Endothelial cell of umbilical vein (primary cell): Measurements from ENCODE around the gene FECH. TPM values are rescaled to one million over a fixed set of nuclear protein-coding genes. Genes with fewer than 3 reads are reported as not detected.
"Not testable (repeated sequence)": the region's sequence is repeated elsewhere in the genome, so short reads cannot be mapped to it uniquely, and the experiment has no call there.

Experiments used
- BruUV-seq: library from RNA; stranded (reverse); fragments of 400-500 nt; replicated peaks from 2 replicates; lab custom pipeline; 2021; lab: Mats Ljungman, UMichigan
- CTCF ChIA-PET: fragments of 300-600, 350-600 bp; sonication (Branson Sonifier 250); formaldehyde crosslinking; loops from one replicate; lab custom pipeline; 2021; ENCODE audit warnings: antibody characterized with exemption, inconsistent platforms; lab: Charles Lee
- POLR2A ChIA-PET: fragments of 300-600, 350-600 bp; sonication (Branson Sonifier 250); formaldehyde crosslinking; loops from one replicate; lab custom pipeline; 2021; ENCODE audit warnings: antibody characterized with exemption, inconsistent platforms; lab: Charles Lee
- DNase-seq: peaks from one replicate; pipeline ENCODE4 v3.0.0-alpha.2; 2011; ENCODE audit warnings: low read depth, low spot score
- FAIRE-seq: peaks from 2 replicates; lab custom pipeline; 2011; peaks lifted over from hg19 to GRCh38; lab: Jason Lieb, UNC
- H2AFZ ChIP-seq: 2 replicates; pipeline ENCODE4 v1.6.0; 2012; ENCODE audit warnings: low read depth, low read length, control low read depth, inconsistent platforms
- H3K27ac ChIP-seq: 2 replicates; pipeline ENCODE4 v1.5.1; 2011; ENCODE audit warnings: low read depth, mild to moderate bottlenecking, control low read depth, low read length, moderate library complexity; ENCODE audit not compliant: insufficient read depth
- H3K27me3 ChIP-seq, 2 experiments: 2 replicates each; pipeline versions ENCODE4 v1.6.0 to v1.6.1; 2011; ENCODE audit warnings: low read length in 2 of 2, mixed read lengths in 1 of 2; ENCODE audit not compliant: control insufficient read depth in 2 of 2, insufficient read depth in 2 of 2
- H3K36me3 ChIP-seq, 2 experiments: 2 replicates in 1 of 2; 3 replicates in 1 of 2; pipeline ENCODE4 v1.5.1; 2011; ENCODE audit warnings: low read length in 2 of 2, mild to moderate bottlenecking in 1 of 2, moderate library complexity in 1 of 2; ENCODE audit not compliant: control insufficient read depth in 2 of 2, insufficient read depth in 2 of 2; ENCODE audit errors: extremely low read depth in 1 of 2
- H3K4me1 ChIP-seq: 3 replicates; pipeline ENCODE4 v1.5.1; 2011; ENCODE audit warnings: mild to moderate bottlenecking, low read length; ENCODE audit not compliant: control insufficient read depth, insufficient read depth; ENCODE audit errors: extremely low read depth
- H3K4me2 ChIP-seq: 2 replicates; pipeline ENCODE4 v1.6.1; 2011; ENCODE audit warnings: low read length, control low read depth, mixed read lengths; ENCODE audit not compliant: insufficient read depth
- H3K4me3 ChIP-seq, 3 experiments: fragments of 200-600 bp in 1 of 3; sonication (generic), shearing (Covaris generic) in 1 of 3; replicated peaks in 1 of 3; 2 replicates each; pipeline ENCODE4 v1.5.1; 2011 to 2016; ENCODE audit warnings: control low read depth in 3 of 3, low read length in 3 of 3, mild to moderate bottlenecking in 2 of 3, inconsistent platforms in 1 of 3, low read depth in 1 of 3, moderate library complexity in 1 of 3; ENCODE audit not compliant: insufficient read depth in 1 of 3
- H3K79me2 ChIP-seq: 2 replicates; pipeline ENCODE4 v1.6.0; 2012; ENCODE audit warnings: low read length, inconsistent platforms; ENCODE audit not compliant: control insufficient read depth, insufficient read depth
- H3K9ac ChIP-seq: replicated peaks from 2 replicates; pipeline ENCODE3; 2011; ENCODE audit warnings: low read length, control low read depth; ENCODE audit not compliant: insufficient read depth; ENCODE audit errors: extremely low read depth
- H3K9me1 ChIP-seq: replicated peaks from 3 replicates; pipeline ENCODE4 v1.6.0; 2011; ENCODE audit warnings: mild to moderate bottlenecking, low read length; ENCODE audit not compliant: control insufficient read depth, insufficient read depth; ENCODE audit errors: extremely low read depth
- H3K9me3 ChIP-seq: replicated peaks from 2 replicates; pipeline ENCODE4 v1.5.1; 2012; ENCODE audit warnings: low read length, inconsistent platforms; ENCODE audit not compliant: control insufficient read depth, insufficient read depth
- H4K20me1 ChIP-seq: replicated peaks from 2 replicates; pipeline ENCODE3; 2011; ENCODE audit warnings: mild to moderate bottlenecking, low read length; ENCODE audit not compliant: control insufficient read depth, insufficient read depth; ENCODE audit errors: extremely low read depth
- EZH2 ChIP-seq: IDR thresholded peaks from 2 replicates; pipeline ENCODE4 v1.6.1; 2012; ENCODE audit warnings: borderline replicate concordance, low read depth, mild to moderate bottlenecking, moderate library complexity, low read length, inconsistent platforms; ENCODE audit not compliant: severe bottlenecking
- FOS ChIP-seq: IDR thresholded peaks from 2 replicates; pipeline ENCODE4 v1.6.1; 2011; ENCODE audit warnings: mild to moderate bottlenecking, low read length, moderate library complexity, borderline replicate concordance; ENCODE audit not compliant: insufficient read depth
- GATA2 ChIP-seq: IDR thresholded peaks from 2 replicates; pipeline ENCODE4 v1.7.0; 2011; ENCODE audit warnings: low read depth, mild to moderate bottlenecking, moderate library complexity, mixed read lengths, low read length; ENCODE audit not compliant: insufficient read length, insufficient read depth
- JUN ChIP-seq: IDR thresholded peaks from 2 replicates; pipeline ENCODE4 v1.6.1; 2011; ENCODE audit warnings: borderline replicate concordance, low read depth; ENCODE audit not compliant: insufficient read length, insufficient read depth
- POLR2AphosphoS5 ChIP-seq: IDR thresholded peaks from 2 replicates; pipeline ENCODE4 v1.6.1; 2012; ENCODE audit warnings: low read depth, mild to moderate bottlenecking, control low read depth, low read length, moderate library complexity; ENCODE audit not compliant: insufficient read depth
- dilution Hi-C: fragments of 300-500 bp; cut with MboI; formaldehyde crosslinking; loops from one replicate; pipeline ENCODE4 v1.15.0; 2019; ENCODE audit warnings: low sequenced_read_pairs; ENCODE audit not compliant: extremely low pct_ligation_motif_present
- intact Hi-C: fragments of 100-400 bp; cut with micrococcal nuclease; formaldehyde crosslinking; loops from one replicate; pipeline ENCODE4 v1.10.0; 2022
- polyA plus RNA-seq, 4 experiments: library from polyadenylated mRNA; depleted of rRNA in 3 of 4; stranded (reverse) in 3 of 4; unstranded in 1 of 4; fragments of >200 nt; gene quantifications; 2 replicates each; pipeline versions ENCODE4 v1.2.1 to v1.2.3, GENCODE V29; 2011 to 2012; ENCODE audit warnings: missing spikeins in 1 of 4
- total RNA-seq: library from RNA; stranded (reverse); gene quantifications from 2 replicates; pipeline ENCODE4 v1.2.3, GENCODE V29; 2021

FECH gene
- total and polyA plus RNA-seq, 2 donors (not counting 3 experiments of a cell fraction or from before 2014, with no cell fraction given): 25.3 to 27.9 TPM

GRCh38 chr18:57595347-57595746 lies 8.8 kb upstream of the FECH start:
- no peaks in the 10 kb centered on the region for H3K79me2 ChIP-seq
- ChIA-PET CTCF (no interaction called here), POLR2A (no interaction called here)
- H3K9me1 ChIP-seq: no peaks in the 10 kb centered on the region
- dilution Hi-C loops (no loop called here), intact Hi-C loops (no loop called here)
- DNase-seq: no peak
- H3K36me3 ChIP-seq: peaks cover 4 to 8% of the 10 kb centered on the region in 2 experiments
- TF ChIP-seq JUN (no peak), GATA2 (no peak), POLR2AphosphoS5 (no peak), EZH2 (no peak), FOS (no peak)
- no peak overlapping the region for H3K27ac ChIP-seq
- no peak overlapping the region for H3K4me3 ChIP-seq
- no TSS peak for BruUV-seq
- no peaks in the 10 kb centered on the region for H3K9me3 ChIP-seq
- H3K4me1 ChIP-seq: no peaks in the 10 kb centered on the region
- no peak overlapping the region for H3K4me2 ChIP-seq
- no peak overlapping the region for H3K9ac ChIP-seq
- H4K20me1 ChIP-seq: no peaks in the 10 kb centered on the region
- H3K27me3 ChIP-seq: no peaks in the 10 kb centered on the region
- FAIRE-seq: no peak
- no peak overlapping the region for H2AFZ ChIP-seq

- BruUV-seq, H3K9me1 ChIP-seq, dilution Hi-C loops, H4K20me1 ChIP-seq, H3K9ac ChIP-seq, intact Hi-C loops, H3K36me3 ChIP-seq, DNase-seq, H2AFZ ChIP-seq, H3K4me2 ChIP-seq, FAIRE-seq, H3K27ac ChIP-seq, H3K79me2 ChIP-seq, H3K4me3 ChIP-seq, H3K9me3 ChIP-seq, H3K4me1 ChIP-seq, H3K27me3 ChIP-seq: not testable (repeated sequence)
- POLR2A ChIA-PET: interaction anchor here (0.7 kb wide), 1 partner anchor 8 kb away, joined by 4 read pairs; no protein-coding TSS in a partner anchor
- CTCF ChIA-PET: interaction anchor here (1.3 kb wide), 1 partner anchor 12 kb away, joined by 3 read pairs; no protein-coding TSS in a partner anchor
Measured at GRCh38 chr18:57592716-57593115, 6.2 kb upstream of the FECH start.
